Ishikawa (cell line): ENCODE data around the gene FAM53B.

Experiments used
- CREB1 ChIP-seq: IDR thresholded peaks from 2 replicates; pipeline ENCODE4 v1.6.1; 2012; ENCODE audit warnings: low read depth
- EP300 ChIP-seq: IDR thresholded peaks from 2 replicates; pipeline ENCODE4 v1.6.1; 2012; ENCODE audit warnings: borderline replicate concordance
- RAD21 ChIP-seq: IDR thresholded peaks from 2 replicates; pipeline ENCODE4 v1.6.1; 2012; ENCODE audit warnings: low read depth
- TEAD4 ChIP-seq: IDR thresholded peaks from 2 replicates; pipeline ENCODE4 v1.6.1; 2012
- YY1 ChIP-seq: IDR thresholded peaks from 2 replicates; pipeline ENCODE4 v1.6.1; 2012; ENCODE audit warnings: low read depth
- TF ChIP-seq, protein P1 (sequence below): IDR thresholded peaks from 2 replicates; pipeline ENCODE4 v1.6.1; 2012
- TF ChIP-seq, protein P2 (sequence below): IDR thresholded peaks from 2 replicates; pipeline ENCODE4 v1.6.1; 2012

GRCh38 chr10:124705381-124705740 lies 38.8 kb downstream of the FAM53B start:
- no peak for TF ChIP-seq EP300
- no peak for TF ChIP-seq TEAD4
- TF ChIP-seq, protein P1, sequence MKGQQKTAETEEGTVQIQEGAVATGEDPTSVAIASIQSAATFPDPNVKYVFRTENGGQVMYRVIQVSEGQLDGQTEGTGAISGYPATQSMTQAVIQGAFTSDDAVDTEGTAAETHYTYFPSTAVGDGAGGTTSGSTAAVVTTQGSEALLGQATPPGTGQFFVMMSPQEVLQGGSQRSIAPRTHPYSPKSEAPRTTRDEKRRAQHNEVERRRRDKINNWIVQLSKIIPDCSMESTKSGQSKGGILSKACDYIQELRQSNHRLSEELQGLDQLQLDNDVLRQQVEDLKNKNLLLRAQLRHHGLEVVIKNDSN: no peak
- TF ChIP-seq YY1: no peak
- TF ChIP-seq CREB1: no peak
- no peak for TF ChIP-seq RAD21
- TF ChIP-seq, protein P2, sequence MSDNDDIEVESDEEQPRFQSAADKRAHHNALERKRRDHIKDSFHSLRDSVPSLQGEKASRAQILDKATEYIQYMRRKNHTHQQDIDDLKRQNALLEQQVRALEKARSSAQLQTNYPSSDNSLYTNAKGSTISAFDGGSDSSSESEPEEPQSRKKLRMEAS: no peak
